Kidney (tissue), 14 donors: ENCODE results near the gene FTCDNL1. TPM values are rescaled to one million over a fixed set of nuclear protein-coding genes. Genes with fewer than 3 reads are reported as not detected.

ENCODE experiments used
- DNase-seq, 5 donors: peaks; one replicate each; pipeline ENCODE4 v3.0.0-alpha.2; 2013 to 2020
- FAIRE-seq: peaks from 2 replicates; lab custom pipeline; 2012; peaks lifted over from hg19 to GRCh38; lab: Jason Lieb, UNC
- H3K27ac ChIP-seq, 2 donors: one replicate each; pipeline ENCODE4 v1.7.0; 2013; ENCODE audit warnings: low read depth in 2 of 2, low read length in 2 of 2, inconsistent platforms in 1 of 2
- H3K27me3 ChIP-seq: one replicate; pipeline ENCODE4 v1.7.1; 2013; ENCODE audit warnings: low read length, inconsistent platforms; ENCODE audit not compliant: control insufficient read depth, insufficient read depth
- H3K36me3 ChIP-seq, 3 donors: one replicate each; pipeline versions ENCODE4 v1.7.0 to v1.7.1; 2013; ENCODE audit warnings: low read length in 3 of 3, control low read depth in 1 of 3, inconsistent platforms in 1 of 3; ENCODE audit not compliant: insufficient read depth in 3 of 3, control insufficient read depth in 2 of 3
- H3K4me1 ChIP-seq, 3 donors: one replicate each; pipeline versions ENCODE4 v1.7.0 to v1.7.1; 2013; ENCODE audit warnings: low read length in 3 of 3, inconsistent platforms in 1 of 3, low read depth in 1 of 3; ENCODE audit not compliant: control insufficient read depth in 2 of 3, insufficient read depth in 2 of 3
- H3K4me3 ChIP-seq, 3 donors: one replicate each; pipeline versions ENCODE4 v1.7.0 to v1.8.1; 2013; ENCODE audit warnings: low read length in 3 of 3, control low read depth in 1 of 3, inconsistent platforms in 1 of 3
- H3K9ac ChIP-seq, 3 donors: one replicate each; pipeline versions ENCODE4 v1.7.0 to v1.7.1; 2013; ENCODE audit warnings: low read length in 3 of 3, control low read depth in 1 of 3, inconsistent platforms in 1 of 3
- H3K9me3 ChIP-seq, 3 donors: one replicate each; pipeline versions ENCODE4 v1.7.0 to v1.7.1; 2013; ENCODE audit warnings: low read length in 3 of 3, control low read depth in 1 of 3, inconsistent platforms in 1 of 3; ENCODE audit not compliant: control insufficient read depth in 2 of 3, insufficient read depth in 1 of 3
- CTCF ChIP-seq: IDR thresholded peaks from 3 replicates; pipeline ENCODE4 v1.5.1; 2012; ENCODE audit warnings: mild to moderate bottlenecking, moderate library complexity, borderline replicate concordance; ENCODE audit not compliant: insufficient read depth; ENCODE audit errors: extremely low read depth
- intact Hi-C: fragments of 100-400 bp; cut with DNase I; formaldehyde crosslinking; loops from one replicate; pipeline ENCODE4 v1.11.1; 2022
- polyA plus RNA-seq: library from polyadenylated mRNA; stranded (reverse); fragments of 350-450 nt; fragmentation: Illumina TruSeq; extraction: RNeasy Lipid Tissue Mini Kit (QIAGEN cat#74804); gene quantifications from one replicate; pipeline ENCODE4 v1.2.3, GENCODE V29; 2014; ENCODE audit warnings: low read depth, low replicate concordance; ENCODE audit not compliant: insufficient read depth
- total RNA-seq: library from RNA; stranded (reverse); fragmentation: NEBNext Ultra II Directional; extraction: Animal tissue kit (Norgen Biotek cat#: 25700); gene quantifications from one replicate; pipeline ENCODE4 v1.2.1, GENCODE V29; 2021
- donor health status: control.
- donor health status: control.
- donor health status: control.
- donor health status: control.
- donor health status: control.
- donor health status: DM: yes; HTN: yes; CAD: no.
- donor health status: Normal renal cell carcinoma (clear cell type).

FTCDNL1 gene
- total and polyA plus RNA-seq, 2 donors from 2014 or later = 3.4 to 4.1 TPM

GRCh38 chr2:199868431-199869226 is 17.6 kb upstream of the FTCDNL1 start:
- intact Hi-C loops = no loop called here
- H3K27ac ChIP-seq = no peak overlapping the region
- DNase-seq (no peak), FAIRE-seq (no peak)
- no peaks in the 10 kb centered on the region for H3K9me3 ChIP-seq
- no peaks in the 10 kb centered on the region for H3K36me3 ChIP-seq
- H3K27me3 ChIP-seq = no peaks in the 10 kb centered on the region
- H3K4me1 ChIP-seq = no peaks in the 10 kb centered on the region
- H3K4me3 ChIP-seq = no peak overlapping the region
- H3K9ac ChIP-seq = no peak overlapping the region
- no peak for TF ChIP-seq CTCF

- intact Hi-C loops = no loop called here
- Histone ChIP-seq H3K27ac (no peak overlapping the region), H3K9ac (no peak overlapping the region), H3K27me3 (no peaks in the 10 kb centered on the region), H3K4me3 (no peak overlapping the region), H3K9me3 (no peaks in the 10 kb centered on the region), H3K36me3 (no peaks in the 10 kb centered on the region), H3K4me1 (no peaks in the 10 kb centered on the region)
- TF ChIP-seq CTCF = no peak
- no peak for FAIRE-seq
- DNase-seq = no peak
These were observed 14.9 kb upstream of the FTCDNL1 start for GRCh38 chr2:199865905-199866304.

- H3K9ac ChIP-seq = no peak overlapping the region
- no peaks in the 10 kb centered on the region for H3K36me3 ChIP-seq
- no peaks in the 10 kb centered on the region for H3K4me1 ChIP-seq
- no peaks in the 10 kb centered on the region for H3K9me3 ChIP-seq
- no peak for FAIRE-seq
- DNase-seq = no peak
- H3K4me3 ChIP-seq = no peak overlapping the region
- intact Hi-C loops = no loop called here
- H3K27ac ChIP-seq = no peak overlapping the region
- H3K27me3 ChIP-seq = no peaks in the 10 kb centered on the region
- TF ChIP-seq CTCF = no peak
These were observed 11.8 kb upstream of the FTCDNL1 start for GRCh38 chr2:199862788-199863187.
